ENCODE results near the gene RBMS3.

Gene RBMS3

GRCh38 chr3:29721789-29722188 lies 440.9 kb downstream of the RBMS3 start:
- TF ChIP-seq CTCF (IDR thresholded peaks at IDR 0.05; ENCODE audit: control insufficient read depth, extremely low read depth, insufficient read depth) = no peak
- DNase-seq (ENCODE audit: low read depth) = no peak
- H3K4me3 ChIP-seq (ENCODE audit: low read depth, low read length) = no peak overlapping the region

- no peak overlapping the region for H3K4me3 ChIP-seq (ENCODE audit: low read depth, low read length)
- DNase-seq (ENCODE audit: low read depth) = no peak
- TF ChIP-seq CTCF (IDR thresholded peaks at IDR 0.05; ENCODE audit: control insufficient read depth, extremely low read depth, insufficient read depth) = no peak
Measured at GRCh38 chr3:29731050-29731449, 450.2 kb downstream of the RBMS3 start.

GRCh38 chr3:29741231-29741630 lies 460.4 kb downstream of the RBMS3 start:
- H3K4me3 ChIP-seq (ENCODE audit: low read depth, low read length) = no peak overlapping the region
- no peak for TF ChIP-seq CTCF (IDR thresholded peaks at IDR 0.05; ENCODE audit: control insufficient read depth, extremely low read depth, insufficient read depth)
- no peak for DNase-seq (ENCODE audit: low read depth)

GRCh38 chr3:29745232-29745870 lies 464.5 kb downstream of the RBMS3 start:
- no peak for DNase-seq (ENCODE audit: low read depth)
- H3K4me3 ChIP-seq (ENCODE audit: low read depth, low read length) = no peak overlapping the region
- TF ChIP-seq CTCF (IDR thresholded peaks at IDR 0.05; ENCODE audit: control insufficient read depth, extremely low read depth, insufficient read depth) = no peak

GRCh38 chr3:29746163-29746760 lies 465.4 kb downstream of the RBMS3 start:
- H3K4me3 ChIP-seq (ENCODE audit: low read depth, low read length) = no peak overlapping the region
- TF ChIP-seq CTCF (IDR thresholded peaks at IDR 0.05; ENCODE audit: control insufficient read depth, extremely low read depth, insufficient read depth) = no peak
- no peak for DNase-seq (ENCODE audit: low read depth)

- DNase-seq (ENCODE audit: low read depth) = no peak
- TF ChIP-seq CTCF (IDR thresholded peaks at IDR 0.05; ENCODE audit: control insufficient read depth, extremely low read depth, insufficient read depth) = no peak
- H3K4me3 ChIP-seq (ENCODE audit: low read depth, low read length) = no peak overlapping the region
Measured at GRCh38 chr3:29747991-29748390, 467.1 kb downstream of the RBMS3 start.

Data from LNCaP clone FGC (cell line).